ENCODE measurements around the gene PITX1.

- TF ChIP-seq CTCF (IDR thresholded peaks at IDR 0.05; ENCODE audit: insufficient read depth, low read length, poor library complexity, severe bottlenecking) (no peak), EZH2phosphoT487 (conservative IDR thresholded peaks at IDR 0.05; ENCODE audit: low read length) (no peak)
These were observed 4.8 kb upstream of the PITX1 start for GRCh38 chr5:135038813-135039270.
